ENCODE measurements around the gene SGF29.
"Not testable (repeated sequence)": the region's sequence is repeated elsewhere in the genome, so short reads cannot be mapped to it uniquely, and the experiment has no call there.

- TF ChIP-seq CTCF, EZH2, EZH2phosphoT487 (IDR thresholded peaks at IDR 0.05): not testable (repeated sequence)
Observed at GRCh38 chr16:28620316-28620715, 66.6 kb downstream of the SGF29 start.

Data from neural progenitor cell (in vitro differentiated cells).